ENCODE data around the gene PRKN.
"Not testable (repeated sequence)": the region's sequence is repeated elsewhere in the genome, so short reads cannot be mapped to it uniquely, and the experiment has no call there.

The PRKN gene

GRCh38 chr6:161903584-161904212, 823.9 kb downstream of the PRKN start:
- no peak for TF ChIP-seq CTCF (IDR thresholded peaks at IDR 0.05; ENCODE audit: low read depth, low read length)
- no peak overlapping the region for H3K4me3 ChIP-seq (ENCODE audit: low read depth, low read length)

GRCh38 chr6:161901740-161902426, 825.7 kb downstream of the PRKN start:
- no peak overlapping the region for H3K4me3 ChIP-seq (ENCODE audit: low read depth, low read length)
- TF ChIP-seq CTCF (IDR thresholded peaks at IDR 0.05; ENCODE audit: low read depth, low read length), result no peak

- no peak overlapping the region for H3K4me3 ChIP-seq (ENCODE audit: low read depth, low read length)
- no peak for TF ChIP-seq CTCF (IDR thresholded peaks at IDR 0.05; ENCODE audit: low read depth, low read length)
Observed at GRCh38 chr6:161894436-161894835, 833.1 kb downstream of the PRKN start.

GRCh38 chr6:161891542-161891941, 836.0 kb downstream of the PRKN start:
- TF ChIP-seq CTCF (IDR thresholded peaks at IDR 0.05; ENCODE audit: low read depth, low read length), result no peak
- H3K4me3 ChIP-seq (ENCODE audit: low read depth, low read length), result no peak overlapping the region

GRCh38 chr6:161890832-161891297, 836.7 kb downstream of the PRKN start:
- no peak for TF ChIP-seq CTCF (IDR thresholded peaks at IDR 0.05; ENCODE audit: low read depth, low read length)
- H3K4me3 ChIP-seq (ENCODE audit: low read depth, low read length), result no peak overlapping the region

- no peak for TF ChIP-seq CTCF (IDR thresholded peaks at IDR 0.05; ENCODE audit: low read depth, low read length)
- H3K4me3 ChIP-seq (ENCODE audit: low read depth, low read length), result no peak overlapping the region
Observed at GRCh38 chr6:161890133-161890831, 837.3 kb downstream of the PRKN start.

- H3K4me3 ChIP-seq (ENCODE audit: low read depth, low read length), result no peak overlapping the region
- TF ChIP-seq CTCF (IDR thresholded peaks at IDR 0.05; ENCODE audit: low read depth, low read length), result no peak
Observed at GRCh38 chr6:161889324-161889723, 838.2 kb downstream of the PRKN start.

- not testable (repeated sequence) for H3K4me3 ChIP-seq (ENCODE audit: low read depth, low read length)
Observed at GRCh38 chr6:161886545-161886944, 841.0 kb downstream of the PRKN start.

Measured in WI38 (cell line).